Hepatocyte (in vitro differentiated cells): Measurements from ENCODE around the gene BEND7.

Experiments
- EZH2 ChIP-seq: fragments of 200-600 bp; sonication (generic); IDR thresholded peaks from 2 replicates; pipeline ENCODE4 v1.6.1; 2016; ENCODE audit warnings: antibody characterized with exemption, mild to moderate bottlenecking, borderline replicate concordance
- EZH2phosphoT487 ChIP-seq: fragments of 200-600 bp; sonication (generic); IDR thresholded peaks from one replicate; pipeline ENCODE4 v1.6.1; 2018; ENCODE audit warnings: antibody characterized with exemption, mild to moderate bottlenecking, low read depth, moderate library complexity; ENCODE audit not compliant: unreplicated experiment, severe bottlenecking
- TF ChIP-seq, protein P1 (sequence below): fragments of 200-600 bp; sonication (generic); IDR thresholded peaks from 2 replicates; pipeline ENCODE4 v1.5.1; 2016; ENCODE audit warnings: antibody characterized with exemption, mild to moderate bottlenecking; ENCODE audit not compliant: poor library complexity

- TF ChIP-seq, protein P1, sequence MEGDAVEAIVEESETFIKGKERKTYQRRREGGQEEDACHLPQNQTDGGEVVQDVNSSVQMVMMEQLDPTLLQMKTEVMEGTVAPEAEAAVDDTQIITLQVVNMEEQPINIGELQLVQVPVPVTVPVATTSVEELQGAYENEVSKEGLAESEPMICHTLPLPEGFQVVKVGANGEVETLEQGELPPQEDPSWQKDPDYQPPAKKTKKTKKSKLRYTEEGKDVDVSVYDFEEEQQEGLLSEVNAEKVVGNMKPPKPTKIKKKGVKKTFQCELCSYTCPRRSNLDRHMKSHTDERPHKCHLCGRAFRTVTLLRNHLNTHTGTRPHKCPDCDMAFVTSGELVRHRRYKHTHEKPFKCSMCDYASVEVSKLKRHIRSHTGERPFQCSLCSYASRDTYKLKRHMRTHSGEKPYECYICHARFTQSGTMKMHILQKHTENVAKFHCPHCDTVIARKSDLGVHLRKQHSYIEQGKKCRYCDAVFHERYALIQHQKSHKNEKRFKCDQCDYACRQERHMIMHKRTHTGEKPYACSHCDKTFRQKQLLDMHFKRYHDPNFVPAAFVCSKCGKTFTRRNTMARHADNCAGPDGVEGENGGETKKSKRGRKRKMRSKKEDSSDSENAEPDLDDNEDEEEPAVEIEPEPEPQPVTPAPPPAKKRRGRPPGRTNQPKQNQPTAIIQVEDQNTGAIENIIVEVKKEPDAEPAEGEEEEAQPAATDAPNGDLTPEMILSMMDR: no peak
- TF ChIP-seq EZH2phosphoT487 (no peak), EZH2 (no peak)
These were observed 42.7 kb upstream of the BEND7 start for GRCh38 chr10:13571541-13571940.
